Stimulated activated naive B cell treated with anti-CD40 and anti-IgM and Interleukin-4, amounts not matched to agents 10 μg/mL and 1 μg/mL and 100 μg/mL, for 72 hours (primary cell): ENCODE results near the gene VSIR.

Experiments used
- ATAC-seq, 2 donors: fragments of 150-1000 bp; cut with Tn5 transposase; replicated peaks; 2 replicates each; pipeline ENCODE4 v1.10.0; 2021; ENCODE audit warnings: moderate library complexity in 1 of 2
- DNase-seq: peaks from one replicate; pipeline ENCODE4 v3.0.0; 2021
- H3K27ac Mint-ChIP-seq: one replicate; pipeline ENCODE4 v1.8.0; 2022; ENCODE audit warnings: mild to moderate bottlenecking, mixed read lengths
- H3K27me3 Mint-ChIP-seq, 2 donors: one replicate each; pipeline ENCODE4 v1.8.0; 2022; ENCODE audit warnings: mixed read lengths in 2 of 2
- H3K36me3 Mint-ChIP-seq, 2 donors: one replicate each; pipeline ENCODE4 v1.8.0; 2022; ENCODE audit warnings: mixed read lengths in 2 of 2, mild to moderate bottlenecking in 1 of 2
- H3K4me1 Mint-ChIP-seq, 2 donors: one replicate each; pipeline ENCODE4 v1.8.0; 2022; ENCODE audit warnings: mixed read lengths in 2 of 2, mild to moderate bottlenecking in 1 of 2
- H3K4me3 Mint-ChIP-seq, 2 donors: one replicate each; pipeline ENCODE4 v1.8.0; 2022; ENCODE audit warnings: mild to moderate bottlenecking in 2 of 2, mixed read lengths in 2 of 2, moderate library complexity in 1 of 2
- H3K9me3 Mint-ChIP-seq, 2 donors: one replicate each; pipeline ENCODE4 v1.8.0; 2022; ENCODE audit warnings: mixed read lengths in 2 of 2, mild to moderate bottlenecking in 1 of 2

The VSIR gene

GRCh38 chr10:71712572-71713134 is 60.7 kb downstream of the VSIR start:
- no peaks in the 10 kb centered on the region for H3K9me3 Mint-ChIP-seq
- H3K27me3 Mint-ChIP-seq, result no peaks in the 10 kb centered on the region
- peaks cover 40 to 63% of the 10 kb centered on the region in 2 donors for H3K4me1 Mint-ChIP-seq
- H3K4me3 Mint-ChIP-seq, result no peak overlapping the region
- ATAC-seq (no peak), DNase-seq (no peak)
- no peaks in the 10 kb centered on the region for H3K36me3 Mint-ChIP-seq
- H3K27ac Mint-ChIP-seq, result peak overlapping the region; percentile 47

GRCh38 chr10:71712170-71712569 is 61.1 kb downstream of the VSIR start:
- H3K27ac Mint-ChIP-seq, result no peak overlapping the region
- DNase-seq, result no peak
- H3K4me1 Mint-ChIP-seq, result peaks cover 42 to 65% of the 10 kb centered on the region in 2 donors
- no peaks in the 10 kb centered on the region for H3K36me3 Mint-ChIP-seq
- no peak overlapping the region for H3K4me3 Mint-ChIP-seq
- H3K27me3 Mint-ChIP-seq, result no peaks in the 10 kb centered on the region
- no peak for ATAC-seq
- no peaks in the 10 kb centered on the region for H3K9me3 Mint-ChIP-seq

GRCh38 chr10:71711052-71711623 is 62.2 kb downstream of the VSIR start:
- Mint-ChIP-seq H3K4me1 (peaks cover 42 to 65% of the 10 kb centered on the region in 2 donors), H3K36me3 (no peaks in the 10 kb centered on the region), H3K27ac (no peak overlapping the region), H3K4me3 (no peak overlapping the region), H3K27me3 (no peaks in the 10 kb centered on the region), H3K9me3 (no peaks in the 10 kb centered on the region)
- ATAC-seq, result no peak
- DNase-seq, result no peak

GRCh38 chr10:71710519-71710918 is 62.8 kb downstream of the VSIR start:
- Mint-ChIP-seq H3K9me3 (no peaks in the 10 kb centered on the region), H3K27me3 (no peaks in the 10 kb centered on the region), H3K36me3 (no peaks in the 10 kb centered on the region), H3K4me1 (peaks cover 40 to 59% of the 10 kb centered on the region in 2 donors), H3K27ac (peak overlapping the region; percentile 49), H3K4me3 (no peak overlapping the region)
- ATAC-seq (no peak), DNase-seq (no peak)

- no peaks in the 10 kb centered on the region for H3K27me3 Mint-ChIP-seq
- H3K4me3 Mint-ChIP-seq, result no peak overlapping the region
- ATAC-seq, result peak; percentile 48 to 50
- peaks cover 30 to 48% of the 10 kb centered on the region in 2 donors for H3K4me1 Mint-ChIP-seq
- no peak for DNase-seq
- H3K9me3 Mint-ChIP-seq, result no peaks in the 10 kb centered on the region
- H3K27ac Mint-ChIP-seq, result no peak overlapping the region
- no peaks in the 10 kb centered on the region for H3K36me3 Mint-ChIP-seq
Observed at GRCh38 chr10:71708897-71709882, 64.1 kb downstream of the VSIR start.

GRCh38 chr10:71708301-71708703 is 65.0 kb downstream of the VSIR start:
- peak; percentile 49 for DNase-seq
- Mint-ChIP-seq H3K36me3 (no peaks in the 10 kb centered on the region), H3K4me1 (peaks cover 21 to 39% of the 10 kb centered on the region in 2 donors), H3K4me3 (no peak overlapping the region), H3K9me3 (no peaks in the 10 kb centered on the region), H3K27me3 (no peaks in the 10 kb centered on the region), H3K27ac (no peak overlapping the region)
- ATAC-seq, result peak; percentile 73 to 79

GRCh38 chr10:71707240-71707789 is 66.0 kb downstream of the VSIR start:
- ATAC-seq, result no peak
- Mint-ChIP-seq H3K27ac (no peak overlapping the region), H3K27me3 (peaks cover 5% of the 10 kb centered on the region in 2 donors), H3K9me3 (no peaks in the 10 kb centered on the region), H3K36me3 (no peaks in the 10 kb centered on the region), H3K4me1 (peaks cover 14 to 29% of the 10 kb centered on the region in 2 donors), H3K4me3 (no peak overlapping the region)
- no peak for DNase-seq

GRCh38 chr10:71706216-71707121 is 66.9 kb downstream of the VSIR start:
- peaks cover 14 to 27% of the 10 kb centered on the region in 2 donors for H3K4me1 Mint-ChIP-seq
- H3K27ac Mint-ChIP-seq, result no peak overlapping the region
- H3K36me3 Mint-ChIP-seq, result no peaks in the 10 kb centered on the region
- DNase-seq (no peak), ATAC-seq (no peak)
- peaks cover 6 to 14% of the 10 kb centered on the region in 2 donors for H3K27me3 Mint-ChIP-seq
- H3K9me3 Mint-ChIP-seq, result no peaks in the 10 kb centered on the region
- H3K4me3 Mint-ChIP-seq, result no peak overlapping the region

- H3K27me3 Mint-ChIP-seq, result peaks cover 6 to 15% of the 10 kb centered on the region in 2 donors
- peak overlapping the region; percentile 68 for H3K27ac Mint-ChIP-seq
- ATAC-seq, result no peak
Observed at GRCh38 chr10:71705582-71705981, 67.7 kb downstream of the VSIR start.

GRCh38 chr10:71704816-71705215 is 68.5 kb downstream of the VSIR start:
- Mint-ChIP-seq H3K4me3 (no peak overlapping the region), H3K27ac (no peak overlapping the region), H3K9me3 (no peaks in the 10 kb centered on the region), H3K27me3 (peaks cover 6 to 15% of the 10 kb centered on the region in 2 donors), H3K4me1 (peaks cover 14 to 20% of the 10 kb centered on the region in 2 donors), H3K36me3 (no peaks in the 10 kb centered on the region)
- DNase-seq, result no peak
- no peak for ATAC-seq

More at GRCh38 chr10:71705582-71705981, 67.7 kb downstream of the VSIR start:
- Mint-ChIP-seq H3K4me1 (peaks cover 14 to 27% of the 10 kb centered on the region in 2 donors), H3K4me3 (no peak overlapping the region), H3K9me3 (no peaks in the 10 kb centered on the region), H3K36me3 (no peaks in the 10 kb centered on the region)
- no peak for DNase-seq

GRCh38 chr10:71703577-71703976 is 69.7 kb downstream of the VSIR start:
- no peak for ATAC-seq
- no peaks in the 10 kb centered on the region for H3K9me3 Mint-ChIP-seq
- no peak overlapping the region for H3K27ac Mint-ChIP-seq
- H3K27me3 Mint-ChIP-seq, result peaks cover 6 to 15% of the 10 kb centered on the region in 2 donors
- no peak for DNase-seq
- peaks cover 10 to 14% of the 10 kb centered on the region in 2 donors for H3K4me1 Mint-ChIP-seq
- no peak overlapping the region for H3K4me3 Mint-ChIP-seq
- H3K36me3 Mint-ChIP-seq, result no peaks in the 10 kb centered on the region

GRCh38 chr10:71701496-71702132 is 71.7 kb downstream of the VSIR start:
- peaks cover 6 to 15% of the 10 kb centered on the region in 2 donors for H3K27me3 Mint-ChIP-seq
- no peak overlapping the region for H3K27ac Mint-ChIP-seq
- peaks cover 12 to 21% of the 10 kb centered on the region in 2 donors for H3K4me1 Mint-ChIP-seq
- H3K36me3 Mint-ChIP-seq, result no peaks in the 10 kb centered on the region
- no peaks in the 10 kb centered on the region for H3K9me3 Mint-ChIP-seq
- no peak for DNase-seq
- ATAC-seq, result no peak
- H3K4me3 Mint-ChIP-seq, result no peak overlapping the region

GRCh38 chr10:71700731-71701368 is 72.5 kb downstream of the VSIR start:
- Mint-ChIP-seq H3K4me3 (no peak overlapping the region), H3K9me3 (no peaks in the 10 kb centered on the region), H3K27ac (no peak overlapping the region), H3K36me3 (no peaks in the 10 kb centered on the region), H3K4me1 (peaks cover 15 to 28% of the 10 kb centered on the region in 2 donors), H3K27me3 (peaks cover 6 to 15% of the 10 kb centered on the region in 2 donors)
- no peak for DNase-seq
- no peak for ATAC-seq
